ENCODE results near the gene SLCO2A1.

DNA sequence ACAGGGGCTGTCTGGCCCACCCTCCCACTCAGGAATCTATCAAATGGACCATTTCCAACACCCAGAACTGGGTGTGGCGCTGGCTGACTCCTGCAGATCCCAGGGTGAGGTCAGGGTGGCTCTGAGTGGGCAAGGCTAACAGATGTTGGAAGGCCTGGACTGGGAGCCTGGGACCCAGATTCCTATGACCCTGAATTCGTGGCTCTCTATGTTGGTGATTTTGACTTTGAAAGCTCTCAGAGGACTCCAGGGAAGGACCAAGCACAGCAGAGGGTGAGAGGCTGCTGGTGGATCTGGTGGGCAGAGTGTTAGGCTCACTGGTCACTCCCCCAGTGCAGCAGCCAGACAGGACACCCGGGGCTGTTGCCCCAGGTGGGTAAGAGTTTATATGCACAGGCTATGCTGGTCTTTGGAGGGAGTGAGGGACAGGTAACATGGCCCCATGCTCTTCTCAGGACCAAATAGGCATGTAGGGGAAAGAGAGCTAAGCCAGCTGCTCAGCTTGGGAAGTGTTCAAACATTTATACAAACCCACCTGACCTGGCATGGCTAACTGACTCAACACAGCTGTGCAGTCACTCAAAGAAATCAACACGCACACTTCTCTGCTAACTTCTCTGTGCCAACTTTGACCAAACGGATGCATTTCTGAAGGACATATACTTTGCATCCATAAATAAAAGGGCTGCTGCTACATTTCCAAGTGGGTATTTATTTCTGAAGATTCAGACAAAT lies 71.5 kb downstream of the SLCO2A1 start:
- TF ChIP-seq, protein P1, sequence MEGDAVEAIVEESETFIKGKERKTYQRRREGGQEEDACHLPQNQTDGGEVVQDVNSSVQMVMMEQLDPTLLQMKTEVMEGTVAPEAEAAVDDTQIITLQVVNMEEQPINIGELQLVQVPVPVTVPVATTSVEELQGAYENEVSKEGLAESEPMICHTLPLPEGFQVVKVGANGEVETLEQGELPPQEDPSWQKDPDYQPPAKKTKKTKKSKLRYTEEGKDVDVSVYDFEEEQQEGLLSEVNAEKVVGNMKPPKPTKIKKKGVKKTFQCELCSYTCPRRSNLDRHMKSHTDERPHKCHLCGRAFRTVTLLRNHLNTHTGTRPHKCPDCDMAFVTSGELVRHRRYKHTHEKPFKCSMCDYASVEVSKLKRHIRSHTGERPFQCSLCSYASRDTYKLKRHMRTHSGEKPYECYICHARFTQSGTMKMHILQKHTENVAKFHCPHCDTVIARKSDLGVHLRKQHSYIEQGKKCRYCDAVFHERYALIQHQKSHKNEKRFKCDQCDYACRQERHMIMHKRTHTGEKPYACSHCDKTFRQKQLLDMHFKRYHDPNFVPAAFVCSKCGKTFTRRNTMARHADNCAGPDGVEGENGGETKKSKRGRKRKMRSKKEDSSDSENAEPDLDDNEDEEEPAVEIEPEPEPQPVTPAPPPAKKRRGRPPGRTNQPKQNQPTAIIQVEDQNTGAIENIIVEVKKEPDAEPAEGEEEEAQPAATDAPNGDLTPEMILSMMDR (IDR thresholded peaks at IDR 0.05), result no peak
- no peak for TF ChIP-seq POLR2A (IDR thresholded peaks at IDR 0.05)
